Stimulated activated CD8-positive, alpha-beta memory T cell treated with anti-CD3 and anti-CD28 coated beads, Interleukin-2, amount 100 ng/mL, for 1 hour (primary cell): ENCODE data around the gene KRT16.
"Not testable (repeated sequence)": the region's sequence is repeated elsewhere in the genome, so short reads cannot be mapped to it uniquely, and the experiment has no call there.

Experiments used
- DNase-seq, 2 donors: peaks; one replicate each; pipeline ENCODE4 v3.0.0-alpha.2; 2020; ENCODE audit warnings: low read depth in 2 of 2

KRT16 gene

GRCh38 chr17:41615454-41615853, 2.9 kb upstream of the KRT16 start:
- DNase-seq: no peak

DNA sequence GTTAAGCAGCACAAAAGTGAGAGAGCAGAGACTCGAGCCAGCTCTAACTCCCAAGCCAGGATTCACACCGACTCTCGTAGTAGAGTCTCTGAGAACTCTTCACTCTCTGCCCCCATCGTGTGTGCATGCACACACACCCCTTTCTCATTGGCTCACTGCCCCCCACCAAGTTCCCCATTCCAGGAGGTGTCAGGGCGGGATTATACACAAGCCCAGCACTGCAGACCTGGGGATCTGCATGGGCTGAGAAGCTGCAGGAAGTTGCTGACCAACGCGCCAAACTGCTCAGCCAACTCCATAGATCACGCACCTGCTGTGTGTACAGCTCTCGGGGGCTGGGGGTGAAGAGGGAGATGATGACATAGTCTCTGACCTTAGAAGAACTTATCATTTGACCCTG, 2.2 kb upstream of the KRT16 start:
- DNase-seq: not testable (repeated sequence)

- no peak for DNase-seq
These were observed 1.5 kb upstream of the KRT16 start for GRCh38 chr17:41614098-41614497.

GRCh38 chr17:41613277-41614082, 913 bp upstream of the KRT16 start:
- no peak for DNase-seq

- DNase-seq: no peak
These were observed 1.5 kb downstream of the KRT16 start for GRCh38 chr17:41610965-41611640.

DNA sequence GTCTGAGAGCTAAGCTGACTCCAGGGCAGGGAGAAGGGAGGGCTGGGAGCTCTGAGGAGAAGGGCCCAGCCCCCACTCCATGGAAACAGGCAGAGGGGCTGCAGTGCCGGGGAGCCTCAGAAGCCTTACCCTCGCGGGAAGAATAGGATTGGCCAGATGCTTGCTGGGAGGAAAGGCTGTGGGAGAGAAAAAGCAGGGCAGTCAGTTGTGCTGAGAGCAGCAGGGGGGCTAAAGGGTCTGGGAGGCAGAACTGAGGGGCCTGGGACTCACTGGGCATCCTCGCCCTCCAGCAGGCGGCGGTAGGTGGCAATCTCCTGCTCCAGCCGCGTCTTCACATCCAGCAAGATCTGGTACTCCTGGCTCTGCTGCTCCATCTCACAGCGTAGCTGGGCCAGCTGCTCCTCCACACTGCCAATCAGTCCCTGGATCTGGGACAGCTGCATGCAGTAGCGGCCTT, 2.5 kb downstream of the KRT16 start:
- DNase-seq: not testable (repeated sequence)

DNA sequence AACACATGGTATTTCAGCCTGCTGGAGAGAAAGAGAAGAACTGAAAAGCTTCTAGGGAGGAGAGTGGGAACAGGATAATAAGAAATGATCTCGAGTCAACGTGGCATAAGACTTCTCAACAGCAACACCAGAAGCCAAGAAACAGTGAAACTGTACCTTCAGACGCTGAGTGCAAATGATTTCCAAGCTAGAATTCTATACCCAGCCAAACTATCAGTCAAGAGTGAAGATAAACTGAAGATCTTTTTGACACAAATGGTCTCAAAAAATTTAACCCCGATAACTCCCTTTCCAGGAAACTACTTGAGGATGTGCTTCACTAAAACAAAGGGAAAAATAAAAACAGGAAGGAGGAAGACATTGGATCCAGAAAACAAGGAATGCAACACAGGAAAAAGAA, 5.6 kb downstream of the KRT16 start:
- DNase-seq: not testable (repeated sequence)

DNA sequence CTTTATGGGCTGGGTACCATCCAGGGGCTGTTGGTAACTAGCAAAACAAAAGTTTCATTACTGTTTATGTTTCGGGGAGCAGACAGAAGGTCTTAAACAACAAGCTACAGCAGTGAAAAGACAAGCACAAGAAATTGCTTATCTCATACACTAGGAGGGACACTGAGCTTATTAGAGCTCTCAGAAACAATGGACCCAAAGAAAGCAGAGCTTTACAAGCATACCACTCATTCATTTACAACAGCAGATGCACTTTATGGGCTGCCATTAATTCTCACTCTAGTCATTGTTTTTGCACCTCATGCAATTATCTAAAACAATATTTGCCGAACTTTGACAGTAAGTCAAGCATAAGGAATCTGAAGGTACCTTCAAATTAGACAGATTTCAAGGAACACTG, 10.0 kb downstream of the KRT16 start:
- no peak for DNase-seq

DNA sequence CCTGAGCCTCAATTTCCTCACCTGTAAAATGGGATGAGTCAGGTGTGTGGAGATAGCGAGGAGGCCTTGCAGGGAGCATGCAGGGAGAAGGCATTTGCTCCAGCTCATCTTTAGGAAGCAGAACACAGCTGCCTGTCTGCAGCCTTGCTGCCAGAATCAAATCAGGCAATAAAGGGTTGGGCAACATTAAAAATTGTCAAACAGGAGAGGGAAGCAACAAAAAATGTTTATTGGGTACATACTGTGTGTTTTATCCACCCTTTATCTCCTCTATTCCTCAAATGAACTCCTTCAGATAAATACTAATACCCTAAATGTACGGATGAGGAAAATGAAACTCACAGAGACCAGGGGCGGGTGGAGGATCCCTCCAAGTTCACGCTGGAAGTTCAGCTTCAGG, 12.2 kb downstream of the KRT16 start:
- no peak for DNase-seq

DNA sequence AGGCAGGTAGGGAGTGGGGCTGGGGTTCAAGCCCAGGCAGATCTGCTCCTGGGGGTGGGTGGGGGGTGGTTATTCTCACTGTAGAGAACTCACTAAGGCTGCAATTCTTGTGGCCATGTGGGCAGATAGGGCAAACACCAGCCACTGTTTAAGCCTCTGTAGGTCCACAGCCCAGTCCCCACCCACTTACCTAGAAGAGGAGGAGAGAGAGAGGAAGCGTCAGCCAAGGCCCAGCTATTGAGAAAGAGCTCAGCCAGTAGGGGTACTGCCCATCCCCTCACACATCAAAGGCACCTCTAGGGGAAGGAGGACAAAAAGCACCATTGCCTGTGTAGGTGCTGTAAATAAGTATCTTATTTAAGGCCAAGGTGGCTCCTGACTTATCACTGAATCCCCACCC, 12.9 kb downstream of the KRT16 start:
- no peak for DNase-seq

DNA sequence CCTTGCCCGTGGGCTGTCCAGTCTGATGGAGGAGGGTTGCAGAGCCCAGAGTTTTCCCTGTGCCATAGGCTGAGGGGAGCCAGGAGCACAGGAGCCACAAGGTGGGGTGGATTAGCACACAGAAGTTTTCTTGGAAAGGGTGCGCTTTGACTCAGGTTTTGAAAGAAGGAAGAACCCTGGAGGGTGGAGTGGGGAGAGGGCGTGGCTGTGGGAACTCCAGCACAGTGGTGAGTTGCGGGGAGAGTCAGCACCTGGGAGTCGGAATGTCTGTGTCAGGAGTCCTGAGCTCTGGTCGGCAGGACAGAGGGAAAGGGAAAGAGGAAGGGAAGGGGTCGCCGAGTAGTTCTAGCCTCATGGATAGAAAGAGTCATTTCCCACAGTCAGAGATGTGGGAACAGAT, 17.0 kb downstream of the KRT16 start:
- no peak for DNase-seq

DNA sequence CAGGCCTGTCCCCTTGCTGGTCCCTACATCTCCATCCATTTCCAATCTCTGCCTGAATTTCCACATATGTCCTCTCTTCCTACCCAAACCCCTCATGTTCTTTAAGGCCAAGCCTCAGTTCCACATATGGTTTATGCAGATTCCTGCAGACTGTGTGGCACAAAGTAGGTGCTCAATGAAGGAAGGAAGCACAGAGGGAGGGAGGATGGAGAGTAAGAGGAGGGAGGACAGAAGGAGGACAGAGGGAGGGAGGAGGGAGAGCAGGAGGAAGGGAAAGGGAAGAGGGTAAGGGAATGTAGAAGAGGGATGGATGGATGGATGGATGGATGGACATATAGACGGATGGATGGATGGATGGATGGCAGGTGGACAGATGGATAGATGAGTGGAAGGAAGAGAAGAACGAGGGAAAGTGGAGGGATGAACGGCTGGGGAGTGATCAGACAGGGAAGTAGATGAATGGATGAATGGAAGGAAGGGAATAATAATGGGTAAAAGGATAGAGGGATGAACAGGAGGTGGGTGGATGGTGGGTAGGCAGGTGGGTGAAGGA, 18.1 kb downstream of the KRT16 start:
- no peak for DNase-seq

DNA sequence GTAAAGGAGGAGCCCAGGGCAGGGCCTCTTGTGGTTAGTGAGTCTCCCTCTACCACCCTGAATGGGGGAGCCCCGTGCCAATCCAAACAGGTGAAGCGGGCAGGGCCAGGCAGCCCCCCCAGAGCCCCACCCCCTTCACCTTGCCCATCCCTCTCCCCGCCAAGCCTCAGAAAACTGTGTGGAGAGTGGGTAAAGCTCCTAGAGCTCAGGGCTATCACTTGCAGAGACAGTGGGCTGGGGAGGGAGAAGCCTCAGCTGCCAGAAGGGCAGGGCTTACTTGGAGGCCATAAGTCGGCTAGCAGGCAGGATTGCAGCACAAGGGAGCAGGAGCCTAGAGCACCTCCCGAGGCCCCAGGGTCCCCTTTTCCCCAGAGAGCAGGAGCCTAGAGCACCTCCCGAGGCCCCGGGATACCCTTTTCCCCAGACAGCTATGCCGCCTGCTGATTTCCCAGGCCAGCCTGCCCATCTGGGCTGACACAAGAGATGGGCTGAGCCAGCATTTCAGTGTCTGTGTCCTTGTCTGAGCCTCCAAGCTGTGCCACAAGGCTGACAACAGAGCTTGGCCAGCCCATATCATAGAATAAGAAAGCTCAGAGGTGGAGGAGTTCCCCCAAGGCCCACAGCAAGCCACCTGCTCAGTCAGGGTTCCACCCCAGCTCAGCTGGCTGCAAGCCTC, 19.1 kb downstream of the KRT16 start:
- DNase-seq: no peak

DNA sequence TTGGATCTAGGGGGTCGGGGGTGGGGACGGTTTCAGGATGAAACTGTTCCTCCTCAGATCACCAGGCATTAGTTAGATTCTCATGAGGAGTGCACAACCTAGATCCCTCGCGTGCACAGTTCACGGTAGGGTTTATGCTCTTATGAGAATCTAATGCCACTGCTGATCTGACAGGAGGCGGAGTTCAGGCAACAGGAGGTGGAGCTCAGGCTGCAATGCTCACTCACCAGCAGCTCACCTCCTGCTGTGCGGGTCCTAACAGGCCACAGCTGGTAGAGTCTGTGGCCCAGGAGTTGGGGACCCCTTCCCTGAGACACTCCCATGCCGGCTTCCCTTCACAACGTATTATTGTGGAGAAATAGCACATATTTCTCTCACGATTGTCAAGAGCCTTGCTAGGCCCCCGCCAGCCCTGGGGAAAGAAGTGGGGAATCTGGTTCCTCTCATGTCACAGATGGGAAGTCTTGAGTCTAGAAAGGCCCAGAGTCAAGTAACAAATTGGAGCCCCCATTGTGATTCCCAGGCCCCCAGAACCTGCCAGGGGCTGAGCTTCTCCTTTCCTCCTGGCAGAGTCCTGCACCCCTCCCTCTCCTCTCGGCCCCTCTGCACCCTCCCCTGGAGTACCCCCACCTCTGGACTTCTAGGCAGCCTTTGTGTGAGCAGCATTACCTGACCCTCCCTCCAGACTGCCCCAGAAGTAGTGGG, 19.8 kb downstream of the KRT16 start:
- DNase-seq: no peak

DNA sequence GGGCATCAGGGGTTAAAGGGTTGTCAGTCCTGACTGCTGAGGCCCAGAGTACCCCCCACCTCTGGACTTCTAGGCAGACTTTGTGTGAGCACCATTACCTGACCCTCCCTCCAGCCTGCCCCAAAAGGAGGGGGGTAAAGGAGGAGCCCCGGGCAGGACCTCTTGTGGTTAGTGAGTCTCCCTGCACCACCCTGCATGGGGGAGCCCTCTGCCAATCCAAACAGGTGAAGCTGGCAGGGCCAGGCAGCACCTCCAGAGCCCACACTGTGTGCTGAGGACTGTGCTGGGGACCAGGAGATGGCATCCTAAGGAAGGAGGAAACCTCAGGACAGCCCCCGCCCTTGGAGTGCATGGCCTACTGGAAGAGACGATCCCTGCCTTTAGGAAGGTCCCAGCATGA, 23.3 kb downstream of the KRT16 start:
- no peak for DNase-seq

DNA sequence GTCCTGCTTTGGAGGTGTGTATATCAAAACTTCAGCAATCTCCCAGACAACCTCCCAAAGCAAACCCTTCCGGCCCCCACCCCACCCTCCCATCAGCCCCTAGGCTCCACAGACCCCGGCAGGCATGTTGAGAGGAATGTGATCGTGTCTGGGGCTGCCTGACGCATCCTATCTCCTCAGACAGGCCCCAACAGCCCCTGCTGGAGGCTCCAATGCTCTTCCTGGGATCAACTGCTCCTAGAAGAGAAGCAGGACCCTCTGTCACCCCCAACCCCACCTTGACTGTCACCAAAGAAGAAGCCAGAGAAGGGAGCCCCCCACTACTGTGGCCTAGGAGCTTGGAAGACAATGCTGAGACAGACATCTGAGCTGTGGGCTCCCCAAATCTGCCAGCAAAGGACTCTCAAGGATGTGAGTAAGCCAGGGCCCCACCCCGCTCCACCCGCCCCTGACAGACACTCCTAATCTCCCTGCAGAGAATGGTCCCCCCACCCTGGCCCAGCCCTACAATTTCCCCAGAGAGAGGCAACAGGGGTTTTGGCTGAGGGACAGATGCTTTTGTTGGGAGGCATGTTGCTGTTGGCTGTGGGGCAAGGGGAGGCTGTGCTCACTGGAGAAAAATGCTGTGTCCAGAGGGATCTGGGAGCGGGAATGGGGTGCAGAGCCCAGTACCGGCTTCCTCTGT, 24.3 kb downstream of the KRT16 start:
- DNase-seq: no peak

- no peak for DNase-seq
These were observed 25.6 kb downstream of the KRT16 start, which contains the start of gene KRT14 for GRCh38 chr17:41586863-41587495. Gene KRT14 (minus strand): TSS chr17:41586895. CDS start chr17:41586834, 61 bp downstream.

- no peak for DNase-seq
These were observed 27.1 kb downstream of the KRT16 start for GRCh38 chr17:41585301-41586056.

DNA sequence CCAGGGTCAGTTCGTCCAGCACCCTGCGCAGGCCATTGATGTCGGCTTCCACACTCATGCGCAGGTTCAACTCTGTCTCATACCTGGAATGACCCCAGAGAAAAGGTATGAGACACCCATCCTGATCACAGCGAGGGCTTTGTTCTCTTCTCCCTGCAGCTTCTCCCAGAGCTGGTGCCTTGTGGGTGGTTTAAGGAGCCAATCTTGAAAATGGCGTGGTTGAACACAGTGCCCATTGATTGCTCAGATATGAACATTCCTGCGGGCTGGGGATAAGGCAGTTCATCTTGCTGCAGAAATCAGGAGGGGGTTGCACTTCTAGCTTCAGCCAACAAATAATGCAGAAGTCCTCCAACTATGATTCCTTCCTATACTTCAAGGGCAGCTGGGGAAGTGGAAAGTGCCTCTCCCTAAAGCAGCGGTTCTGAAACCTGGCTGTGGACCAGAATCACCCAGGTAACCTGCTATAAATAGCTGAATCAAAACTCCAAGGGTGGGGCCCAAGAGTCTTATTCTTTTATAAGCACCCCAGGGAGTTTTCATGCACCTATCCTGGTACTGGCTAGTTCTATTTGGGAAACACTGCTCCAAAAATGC, 28.1 kb downstream of the KRT16 start:
- not testable (repeated sequence) for DNase-seq
